ENCODE measurements around the gene EEA1. TPM values are rescaled to one million over a fixed set of nuclear protein-coding genes. Genes with fewer than 3 reads are reported as not detected.
A peak's percentile ranks its signal among the peaks of the same experiment; 100 is the strongest.
"Not testable (repeated sequence)": the region's sequence is repeated elsewhere in the genome, so short reads cannot be mapped to it uniquely, and the experiment has no call there.

The EEA1 gene
- total and polyA plus RNA-seq, 2 donors (not counting 1 experiment from before 2014, with no cell fraction given): 25.6 to 46.4 TPM

GRCh38 chr12:92753976-92754885 is 174.9 kb downstream of the EEA1 start:
- H3K36me3 ChIP-seq (ENCODE audit: control insufficient read depth, insufficient read depth, low read length): no peaks in the 10 kb centered on the region
- peak; percentile 30 to 77 for DNase-seq (ENCODE audit: low read depth in 2 of 2)
- H3K79me2 ChIP-seq (ENCODE audit: control insufficient read depth, insufficient read depth, low read length): no peaks in the 10 kb centered on the region
- H2AFZ ChIP-seq (ENCODE audit: low read length): no peak overlapping the region
- no peak overlapping the region for H3K4me2 ChIP-seq (ENCODE audit: extremely low read depth, insufficient read depth, low read length)
- no peaks in the 10 kb centered on the region for H3K4me1 ChIP-seq (ENCODE audit: control insufficient read depth, extremely low read depth, insufficient read depth, low read length)
- TF ChIP-seq CTCF (conservative IDR thresholded peaks at IDR 0.05 in 1 of 2, IDR thresholded peaks at IDR 0.05 in 1 of 2; ENCODE audit: low read depth in 1 of 2, low read length in 2 of 2) (no peak), EZH2 (IDR thresholded peaks at IDR 0.05; ENCODE audit: low read length, missing control alignments) (no peak)
- H3K27ac ChIP-seq (ENCODE audit: insufficient read depth, low read length): no peak overlapping the region
- no peaks in the 10 kb centered on the region for H3K9me3 ChIP-seq (ENCODE audit: control insufficient read depth, insufficient read depth, low read depth, low read length)
- no peak overlapping the region for H3K9ac ChIP-seq (ENCODE audit: insufficient read depth, low read length)
- H4K20me1 ChIP-seq (ENCODE audit: control insufficient read depth, extremely low read depth, insufficient read depth, low read length): no peaks in the 10 kb centered on the region
- no peak overlapping the region for H3K4me3 ChIP-seq (replicated peaks in 1 of 4; ENCODE audit: control extremely low read depth in 1 of 4, insufficient read depth in 1 of 4, low read depth in 3 of 4, low read length in 4 of 4)
- H3K27me3 ChIP-seq (ENCODE audit: control insufficient read depth, insufficient read depth, low read length): no peaks in the 10 kb centered on the region

- not testable (repeated sequence) for H3K4me2 ChIP-seq (ENCODE audit: extremely low read depth, insufficient read depth, low read length); H3K27me3 ChIP-seq (ENCODE audit: control insufficient read depth, insufficient read depth, low read length); H3K4me3 ChIP-seq (replicated peaks in 1 of 4; ENCODE audit: control extremely low read depth in 1 of 4, insufficient read depth in 1 of 4, low read depth in 3 of 4, low read length in 4 of 4); H3K9me3 ChIP-seq (ENCODE audit: control insufficient read depth, insufficient read depth, low read depth, low read length); H4K20me1 ChIP-seq (ENCODE audit: control insufficient read depth, extremely low read depth, insufficient read depth, low read length); H3K27ac ChIP-seq (ENCODE audit: insufficient read depth, low read length); H3K9ac ChIP-seq (ENCODE audit: insufficient read depth, low read length); H3K36me3 ChIP-seq (ENCODE audit: control insufficient read depth, insufficient read depth, low read length); H3K79me2 ChIP-seq (ENCODE audit: control insufficient read depth, insufficient read depth, low read length); H3K4me1 ChIP-seq (ENCODE audit: control insufficient read depth, extremely low read depth, insufficient read depth, low read length); H2AFZ ChIP-seq (ENCODE audit: low read length); DNase-seq (ENCODE audit: low read depth in 2 of 2)
Observed at GRCh38 chr12:92749691-92750090, 179.4 kb downstream of the EEA1 start.

- Histone ChIP-seq H3K9ac (ENCODE audit: insufficient read depth, low read length) (no peak overlapping the region), H3K79me2 (ENCODE audit: control insufficient read depth, insufficient read depth, low read length) (no peaks in the 10 kb centered on the region), H3K9me3 (ENCODE audit: control insufficient read depth, insufficient read depth, low read depth, low read length) (no peaks in the 10 kb centered on the region), H2AFZ (ENCODE audit: low read length) (no peak overlapping the region), H3K4me2 (ENCODE audit: extremely low read depth, insufficient read depth, low read length) (no peak overlapping the region), H4K20me1 (ENCODE audit: control insufficient read depth, extremely low read depth, insufficient read depth, low read length) (no peaks in the 10 kb centered on the region), H3K27ac (ENCODE audit: insufficient read depth, low read length) (no peak overlapping the region), H3K4me3 (replicated peaks in 1 of 4; ENCODE audit: control extremely low read depth in 1 of 4, insufficient read depth in 1 of 4, low read depth in 3 of 4, low read length in 4 of 4) (no peak overlapping the region), H3K27me3 (ENCODE audit: control insufficient read depth, insufficient read depth, low read length) (no peaks in the 10 kb centered on the region), H3K4me1 (ENCODE audit: control insufficient read depth, extremely low read depth, insufficient read depth, low read length) (peaks cover 7% of the 10 kb centered on the region), H3K36me3 (ENCODE audit: control insufficient read depth, insufficient read depth, low read length) (no peaks in the 10 kb centered on the region)
- no peak for TF ChIP-seq EZH2 (IDR thresholded peaks at IDR 0.05; ENCODE audit: low read length, missing control alignments)
- TF ChIP-seq CTCF (conservative IDR thresholded peaks at IDR 0.05 in 1 of 2, IDR thresholded peaks at IDR 0.05 in 1 of 2; ENCODE audit: low read depth in 1 of 2, low read length in 2 of 2): no peak
- no peak for DNase-seq (ENCODE audit: low read depth in 2 of 2)
Observed at GRCh38 chr12:92747151-92747550, 181.9 kb downstream of the EEA1 start.
